Activated CD4-positive, alpha-beta memory T cell treated with anti-CD3 and anti-CD28 coated beads, Interleukin-2, amount 10 ng/mL, durations not matched to agents 7 days and 5 days (primary cell): ENCODE measurements around the gene ARID1B. TPM values are rescaled to one million over a fixed set of nuclear protein-coding genes. Genes with fewer than 3 reads are reported as not detected.

Experiments used
- CTCF ChIA-PET: fragments of 350-600 bp; sonication (Branson Sonifier 250); formaldehyde crosslinking; loops from one replicate; lab custom pipeline; 2021; ENCODE audit warnings: antibody characterized with exemption, inconsistent platforms; lab: Charles Lee
- POLR2A ChIA-PET: fragments of 350-600 bp; sonication (Branson Sonifier 250); formaldehyde crosslinking; loops from one replicate; lab custom pipeline; 2021; ENCODE audit warnings: antibody characterized with exemption; lab: Charles Lee
- DNase-seq: peaks from one replicate; pipeline ENCODE4 v3.0.0-alpha.2; 2020
- H3K27ac Mint-ChIP-seq: one replicate; pipeline ENCODE4 v1.8.0; 2021; ENCODE audit warnings: mild to moderate bottlenecking, mixed read lengths
- H3K27me3 Mint-ChIP-seq: one replicate; pipeline ENCODE4 v1.8.0; 2021; ENCODE audit warnings: mixed read lengths
- H3K36me3 Mint-ChIP-seq: one replicate; pipeline ENCODE4 v1.8.0; 2021; ENCODE audit warnings: low read depth, mixed read lengths
- H3K4me1 Mint-ChIP-seq: one replicate; pipeline ENCODE4 v1.8.0; 2021; ENCODE audit warnings: mixed read lengths
- H3K4me3 Mint-ChIP-seq: one replicate; pipeline ENCODE4 v1.8.0; 2021; ENCODE audit warnings: mild to moderate bottlenecking, mixed read lengths
- H3K9me3 Mint-ChIP-seq: one replicate; pipeline ENCODE4 v1.8.0; 2021; ENCODE audit warnings: mixed read lengths
- total RNA-seq, 2 experiments: library from RNA; stranded (reverse); gene quantifications; one replicate each; pipeline ENCODE4 v1.2.3, GENCODE V29; 2021

The ARID1B gene
- total RNA-seq, 2 experiments from 2014 or later, result 63.4 to 65.5 TPM

DNA sequence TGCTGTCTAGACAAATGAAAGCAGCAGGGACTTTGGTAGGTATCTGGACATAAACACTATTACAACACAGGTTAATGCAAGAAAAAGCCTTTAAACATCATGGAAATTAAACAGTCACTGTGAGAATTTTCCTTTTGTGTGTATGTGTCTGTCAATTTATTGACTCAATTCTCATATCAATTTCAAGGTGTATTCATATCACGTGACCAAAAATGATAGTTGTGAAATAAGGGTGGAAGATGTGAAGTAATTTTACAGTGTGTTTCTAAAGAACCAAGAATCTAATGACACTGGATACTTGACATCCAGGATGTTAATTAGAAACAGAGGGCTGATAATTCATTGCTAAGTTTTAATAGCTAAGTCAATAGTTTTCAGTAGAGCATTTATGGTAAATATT, 302.1 kb downstream of the ARID1B start:
- ChIA-PET CTCF (no interaction called here), POLR2A (no interaction called here)
- Mint-ChIP-seq H3K27me3 (no peaks in the 10 kb centered on the region), H3K4me1 (peaks cover 32% of the 10 kb centered on the region), H3K9me3 (no peaks in the 10 kb centered on the region), H3K4me3 (no peak overlapping the region), H3K36me3 (peaks cover 11% of the 10 kb centered on the region), H3K27ac (no peak overlapping the region)
- no peak for DNase-seq

DNA sequence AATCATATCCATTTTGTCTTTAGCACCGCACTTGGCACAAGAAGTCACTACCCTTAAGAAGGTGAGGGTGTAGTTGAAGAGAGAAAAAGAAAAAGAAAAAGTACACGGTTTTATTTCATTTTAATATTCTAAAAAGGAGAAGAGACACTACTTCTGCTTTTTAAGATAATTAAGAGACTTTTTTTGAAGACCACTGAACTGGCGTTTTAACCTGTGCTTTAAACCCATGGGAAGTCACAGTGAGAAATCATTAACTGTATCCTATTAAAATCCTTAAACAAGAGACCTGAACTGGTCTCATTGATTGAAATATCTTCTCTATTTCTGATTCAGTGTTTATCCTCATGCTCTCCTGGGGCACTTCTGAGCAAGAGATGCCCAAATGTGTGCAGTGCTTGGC, 302.6 kb downstream of the ARID1B start:
- H3K36me3 Mint-ChIP-seq, result peaks cover 11% of the 10 kb centered on the region
- ChIA-PET POLR2A (no interaction called here), CTCF (no interaction called here)
- peaks cover 29% of the 10 kb centered on the region for H3K4me1 Mint-ChIP-seq
- no peak for DNase-seq
- no peaks in the 10 kb centered on the region for H3K9me3 Mint-ChIP-seq
- H3K4me3 Mint-ChIP-seq, result no peak overlapping the region
- H3K27me3 Mint-ChIP-seq, result no peaks in the 10 kb centered on the region
- no peak overlapping the region for H3K27ac Mint-ChIP-seq

DNA sequence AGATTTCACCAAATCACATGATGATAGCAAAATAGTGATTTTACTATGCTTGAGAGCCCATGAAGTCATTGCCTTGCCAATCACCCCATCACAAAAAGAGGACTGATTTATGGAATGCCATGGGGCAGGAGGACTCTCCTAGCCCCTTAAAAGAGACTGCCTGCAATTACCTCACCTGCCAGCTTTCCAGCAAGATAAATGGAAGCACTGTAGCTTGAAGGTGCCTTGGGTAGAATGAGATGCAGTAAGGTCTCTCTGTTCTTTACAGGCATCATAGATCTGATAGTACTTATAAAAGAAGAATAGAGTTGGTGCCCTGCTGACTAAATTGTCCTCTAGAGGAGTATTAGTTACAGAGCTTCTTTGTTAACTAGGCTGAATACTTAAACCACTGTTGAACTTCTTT, 303.8 kb downstream of the ARID1B start:
- ChIA-PET CTCF (interaction anchor here (1.2 kb wide), 1 partner anchor 19 kb away, joined by 3 read pairs; no protein-coding TSS in a partner anchor), POLR2A (interaction anchor here (0.8 kb wide), 1 partner anchor 91 kb away, joined by 3 read pairs; no protein-coding TSS in a partner anchor)
- Mint-ChIP-seq H3K36me3 (peaks cover 11% of the 10 kb centered on the region), H3K4me1 (peaks cover 18% of the 10 kb centered on the region), H3K9me3 (no peaks in the 10 kb centered on the region), H3K27me3 (no peaks in the 10 kb centered on the region), H3K27ac (no peak overlapping the region), H3K4me3 (no peak overlapping the region)
- DNase-seq, result no peak

DNA sequence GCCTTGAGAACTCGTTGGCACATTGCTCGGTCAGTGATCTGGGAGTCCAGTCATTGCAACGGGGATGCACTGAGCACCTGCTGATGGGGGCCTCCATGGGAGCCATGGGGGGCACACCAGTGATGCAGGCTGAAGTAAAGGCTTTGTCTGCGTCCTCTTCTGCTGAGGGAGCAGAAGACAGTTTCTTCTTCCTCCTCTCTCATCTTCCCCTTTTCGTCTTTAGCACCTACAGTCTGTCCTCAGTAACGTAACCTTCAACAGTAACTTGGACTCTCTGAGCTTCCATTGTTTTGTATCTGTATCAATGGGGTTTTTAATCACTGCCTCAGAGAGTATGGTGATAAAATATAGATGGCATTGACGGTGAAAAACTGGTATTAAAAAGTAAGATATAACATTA, 306.2 kb downstream of the ARID1B start:
- peaks cover 9% of the 10 kb centered on the region for H3K4me1 Mint-ChIP-seq
- peaks cover 15% of the 10 kb centered on the region for H3K36me3 Mint-ChIP-seq
- ChIA-PET CTCF (no interaction called here), POLR2A (no interaction called here)
- DNase-seq, result no peak
- no peak overlapping the region for H3K27ac Mint-ChIP-seq
- no peak overlapping the region for H3K4me3 Mint-ChIP-seq
- no peaks in the 10 kb centered on the region for H3K9me3 Mint-ChIP-seq
- no peaks in the 10 kb centered on the region for H3K27me3 Mint-ChIP-seq

DNA sequence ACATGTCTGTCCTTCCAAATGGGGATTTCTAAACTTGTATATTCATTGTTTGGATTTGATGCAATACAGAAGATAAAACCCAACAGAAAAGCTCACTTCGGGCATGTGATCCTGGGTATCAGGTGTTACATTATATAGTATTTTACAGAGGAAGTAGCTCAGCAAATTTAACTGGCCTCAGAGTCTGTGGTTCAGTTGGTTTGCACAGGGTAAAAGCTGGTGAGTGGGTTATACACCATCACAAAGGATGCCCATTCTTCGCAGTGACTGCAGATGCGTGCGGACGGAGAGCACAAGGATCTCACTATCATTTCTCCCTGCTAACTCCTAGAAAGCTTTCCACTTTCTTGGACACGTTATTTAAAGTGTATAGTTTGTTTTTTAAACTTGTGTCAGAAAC, 309.5 kb downstream of the ARID1B start:
- no peaks in the 10 kb centered on the region for H3K27me3 Mint-ChIP-seq
- no peak overlapping the region for H3K27ac Mint-ChIP-seq
- ChIA-PET CTCF (interaction anchor here (1.1 to 1.2 kb wide), 2 partner anchors 17 to 32 kb away, joined by 3 to 4 read pairs; no protein-coding TSS in a partner anchor), POLR2A (interaction anchor here (1.1 to 1.4 kb wide), 3 partner anchors 12 to 97 kb away, joined by 3 to 4 read pairs (median 3); no protein-coding TSS in a partner anchor)
- H3K9me3 Mint-ChIP-seq, result no peaks in the 10 kb centered on the region
- peaks cover 25% of the 10 kb centered on the region for H3K36me3 Mint-ChIP-seq
- H3K4me3 Mint-ChIP-seq, result no peak overlapping the region
- no peak for DNase-seq
- peaks cover 9% of the 10 kb centered on the region for H3K4me1 Mint-ChIP-seq

DNA sequence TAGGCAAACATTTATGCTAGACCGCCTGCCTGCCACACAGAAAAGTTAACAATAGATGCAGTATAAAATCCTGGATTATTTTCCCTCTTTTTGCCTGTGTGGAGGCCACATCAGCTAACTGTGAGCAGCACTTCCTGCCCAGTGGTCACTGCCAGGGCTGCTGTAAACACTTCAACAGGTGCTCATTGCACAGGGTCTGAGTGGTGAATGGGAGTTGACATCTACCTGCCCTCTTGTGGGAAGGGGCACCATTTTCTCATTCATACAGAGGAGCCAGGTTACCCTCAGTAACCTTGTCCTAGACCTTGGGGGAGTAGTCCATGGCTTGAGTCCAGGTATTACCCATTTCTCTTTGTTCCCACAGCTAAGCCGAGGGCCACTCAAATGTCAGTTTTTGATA, 310.8 kb downstream of the ARID1B start:
- peaks cover 25% of the 10 kb centered on the region for H3K36me3 Mint-ChIP-seq
- no peak for DNase-seq
- H3K27ac Mint-ChIP-seq, result no peak overlapping the region
- ChIA-PET POLR2A (no interaction called here), CTCF (interaction anchor here (0.7 to 1.6 kb wide), 2 partner anchors 20 to 316 kb away, joined by 4 read pairs; no protein-coding TSS in a partner anchor)
- peaks cover 9% of the 10 kb centered on the region for H3K4me1 Mint-ChIP-seq
- H3K9me3 Mint-ChIP-seq, result no peaks in the 10 kb centered on the region
- H3K4me3 Mint-ChIP-seq, result no peak overlapping the region
- no peaks in the 10 kb centered on the region for H3K27me3 Mint-ChIP-seq

DNA sequence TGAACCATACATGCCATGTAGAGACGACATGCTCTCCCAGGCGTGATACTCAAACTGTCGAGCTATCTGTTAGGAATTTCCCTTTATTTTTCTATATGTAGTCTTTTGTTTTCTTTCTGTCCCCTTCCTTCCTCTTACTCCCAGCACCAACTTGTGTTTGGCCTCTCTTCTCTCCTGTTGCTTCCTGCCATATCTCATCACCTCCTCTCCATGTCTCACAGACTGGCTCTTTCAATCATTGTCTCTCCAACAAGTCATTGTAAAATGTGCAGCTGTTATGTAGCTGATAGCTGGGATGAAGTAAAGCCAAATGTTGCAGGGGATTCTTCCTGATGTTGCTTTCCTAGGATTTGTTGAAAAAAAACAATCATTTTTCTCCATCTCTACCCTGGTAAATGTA, 311.7 kb downstream of the ARID1B start:
- peaks cover 31% of the 10 kb centered on the region for H3K36me3 Mint-ChIP-seq
- DNase-seq, result no peak
- ChIA-PET POLR2A (interaction anchor here (1.0 kb wide), 1 partner anchor 10 kb away, joined by 3 read pairs; no protein-coding TSS in a partner anchor), CTCF (interaction anchor here (1.6 to 2.2 kb wide), 2 partner anchors 11 to 20 kb away, joined by 4 to 8 read pairs; no protein-coding TSS in a partner anchor)
- no peak overlapping the region for H3K27ac Mint-ChIP-seq
- peaks cover 11% of the 10 kb centered on the region for H3K4me1 Mint-ChIP-seq
- H3K9me3 Mint-ChIP-seq, result no peaks in the 10 kb centered on the region
- H3K27me3 Mint-ChIP-seq, result no peaks in the 10 kb centered on the region
- no peak overlapping the region for H3K4me3 Mint-ChIP-seq

DNA sequence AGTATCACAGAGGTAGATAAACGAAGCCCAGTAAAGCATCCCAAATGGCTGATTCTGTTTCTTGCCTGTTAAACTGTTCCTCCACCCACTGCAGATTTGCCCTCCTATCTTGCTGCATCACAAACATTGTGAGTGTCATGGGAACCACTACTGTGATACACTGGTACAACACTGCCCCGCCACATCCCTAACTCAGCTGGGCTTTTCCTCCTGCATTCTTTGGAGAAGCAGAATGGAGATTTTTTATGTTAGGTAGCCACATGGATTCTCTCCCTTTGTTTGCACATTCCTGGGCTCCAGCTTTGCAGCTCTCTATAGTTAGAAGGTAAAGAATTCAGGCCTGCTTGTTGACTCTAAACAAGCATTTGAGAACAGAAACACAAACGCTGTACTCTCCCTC, 312.1 kb downstream of the ARID1B start:
- Mint-ChIP-seq H3K4me1 (peaks cover 14% of the 10 kb centered on the region), H3K27me3 (no peaks in the 10 kb centered on the region), H3K36me3 (peaks cover 34% of the 10 kb centered on the region), H3K9me3 (no peaks in the 10 kb centered on the region), H3K27ac (no peak overlapping the region), H3K4me3 (no peak overlapping the region)
- CTCF ChIA-PET, result interaction anchor here (2.2 kb wide), 1 partner anchor 11 kb away, joined by 8 read pairs; no protein-coding TSS in a partner anchor
- no peak for DNase-seq
- POLR2A ChIA-PET, result interaction anchor here (1.0 kb wide), 1 partner anchor 10 kb away, joined by 3 read pairs; no protein-coding TSS in a partner anchor

DNA sequence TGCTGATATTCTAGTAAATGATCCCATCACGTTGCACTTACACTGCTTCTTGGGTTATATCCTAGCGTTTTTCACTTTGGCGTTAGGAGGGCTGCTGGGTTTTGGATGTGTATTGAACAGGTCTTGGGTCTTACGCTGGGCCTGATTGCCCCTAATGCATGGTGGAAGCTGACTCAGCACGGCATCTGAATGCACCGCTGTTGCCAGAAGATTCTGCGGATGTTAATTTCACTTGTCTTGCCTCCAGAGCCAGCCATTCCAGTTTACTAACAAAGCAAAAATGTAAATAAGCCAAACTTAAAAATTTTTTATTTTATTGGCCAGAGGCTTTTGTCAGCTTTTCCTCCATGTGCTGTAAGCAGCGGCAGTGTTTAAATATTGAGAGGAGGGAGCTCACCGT, 312.7 kb downstream of the ARID1B start:
- H3K36me3 Mint-ChIP-seq, result peaks cover 33% of the 10 kb centered on the region
- DNase-seq, result no peak
- no peaks in the 10 kb centered on the region for H3K27me3 Mint-ChIP-seq
- H3K27ac Mint-ChIP-seq, result no peak overlapping the region
- ChIA-PET POLR2A (interaction anchor here (1.1 kb wide), 1 partner anchor 21 kb away, joined by 3 read pairs; no protein-coding TSS in a partner anchor), CTCF (interaction anchor here (2.2 kb wide), 1 partner anchor 10 kb away, joined by 8 read pairs; no protein-coding TSS in a partner anchor)
- H3K4me3 Mint-ChIP-seq, result no peak overlapping the region
- H3K9me3 Mint-ChIP-seq, result no peaks in the 10 kb centered on the region
- H3K4me1 Mint-ChIP-seq, result peaks cover 14% of the 10 kb centered on the region

DNA sequence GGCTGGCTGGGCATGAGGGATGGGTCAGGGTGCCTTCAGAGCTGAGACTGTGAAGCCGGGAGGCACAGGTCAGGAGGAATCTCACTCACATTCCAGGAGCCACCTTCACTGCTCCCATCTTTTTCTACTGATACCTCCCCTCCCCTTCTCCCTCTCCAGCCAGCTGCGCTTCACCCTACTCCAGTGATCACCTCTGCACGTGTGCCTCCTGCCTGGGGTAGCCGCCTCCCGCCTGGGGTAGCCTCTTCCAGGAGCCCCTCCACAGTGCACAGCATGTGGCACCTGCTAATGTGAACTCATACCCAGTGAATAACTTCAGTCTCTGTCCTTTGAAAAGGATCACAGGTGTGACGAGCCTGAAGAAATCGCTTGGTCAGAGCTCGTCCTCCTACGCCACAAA, 313.6 kb downstream of the ARID1B start:
- H3K9me3 Mint-ChIP-seq, result no peaks in the 10 kb centered on the region
- ChIA-PET POLR2A (interaction anchor here (1.1 kb wide), 1 partner anchor 22 kb away, joined by 3 read pairs; no protein-coding TSS in a partner anchor), CTCF (interaction anchor here (2.2 kb wide), 1 partner anchor 9 kb away, joined by 8 read pairs; no protein-coding TSS in a partner anchor)
- no peak overlapping the region for H3K4me3 Mint-ChIP-seq
- no peak for DNase-seq
- peaks cover 14% of the 10 kb centered on the region for H3K4me1 Mint-ChIP-seq
- H3K27me3 Mint-ChIP-seq, result no peaks in the 10 kb centered on the region
- H3K36me3 Mint-ChIP-seq, result peaks cover 27% of the 10 kb centered on the region
- no peak overlapping the region for H3K27ac Mint-ChIP-seq

DNA sequence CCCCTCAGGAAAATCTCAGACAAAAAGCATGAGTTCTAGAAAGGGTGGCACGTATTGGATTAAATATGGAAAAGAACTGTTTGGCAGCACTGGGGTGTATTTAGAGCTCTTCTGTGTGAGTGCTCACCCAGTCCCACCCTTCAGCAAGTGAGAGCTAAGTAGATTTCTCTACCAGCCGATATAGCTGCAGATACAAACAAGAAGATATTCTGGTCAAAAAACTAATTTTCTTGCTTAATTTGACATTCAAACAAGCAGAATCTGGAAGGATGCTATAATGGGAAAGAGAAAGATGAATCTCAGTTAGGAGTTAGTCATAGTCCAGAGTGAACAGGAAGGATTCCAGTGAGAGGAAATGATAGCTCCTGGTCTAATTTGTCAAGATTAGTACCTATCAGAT, 314.1 kb downstream of the ARID1B start:
- Mint-ChIP-seq H3K4me1 (peaks cover 14% of the 10 kb centered on the region), H3K36me3 (peaks cover 27% of the 10 kb centered on the region), H3K4me3 (no peak overlapping the region), H3K27ac (no peak overlapping the region), H3K9me3 (no peaks in the 10 kb centered on the region), H3K27me3 (no peaks in the 10 kb centered on the region)
- ChIA-PET CTCF (interaction anchor here (2.2 kb wide), 1 partner anchor 9 kb away, joined by 8 read pairs; no protein-coding TSS in a partner anchor), POLR2A (interaction anchor here (1.1 kb wide), 1 partner anchor 22 kb away, joined by 3 read pairs; no protein-coding TSS in a partner anchor)
- DNase-seq, result no peak

DNA sequence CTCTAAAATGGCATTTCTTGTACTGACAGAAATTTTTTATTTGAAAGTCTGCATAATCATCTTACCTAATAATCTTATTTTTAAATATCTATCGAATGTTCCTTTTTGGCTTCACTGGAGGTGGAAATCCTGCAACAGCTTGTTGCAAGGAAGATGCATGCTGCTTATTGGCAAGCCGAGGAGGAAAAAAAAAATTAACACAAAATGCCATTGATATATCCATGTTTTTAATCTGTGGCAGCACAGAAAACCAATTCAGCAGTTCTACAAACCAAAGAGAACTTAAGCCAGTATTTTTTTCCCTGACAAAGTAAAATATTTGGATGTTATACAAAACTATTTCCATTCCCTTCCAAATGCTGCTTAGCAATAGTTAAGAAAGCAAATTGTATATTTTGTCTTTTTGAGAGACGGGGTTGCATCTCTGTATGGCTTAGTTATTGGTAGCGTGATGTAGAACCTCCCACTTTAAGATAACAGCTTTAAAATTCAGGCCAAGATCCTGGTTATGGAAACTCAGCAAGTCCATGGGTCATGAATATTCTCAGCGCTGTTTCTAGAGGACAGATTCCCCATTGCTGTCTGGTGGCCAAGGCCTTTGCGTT, 314.8 kb downstream of the ARID1B start:
- peaks cover 27% of the 10 kb centered on the region for H3K36me3 Mint-ChIP-seq
- H3K27ac Mint-ChIP-seq, result no peak overlapping the region
- POLR2A ChIA-PET, result no interaction called here
- DNase-seq, result no peak
- peaks cover 13% of the 10 kb centered on the region for H3K4me1 Mint-ChIP-seq
- no peaks in the 10 kb centered on the region for H3K27me3 Mint-ChIP-seq
- H3K4me3 Mint-ChIP-seq, result no peak overlapping the region
- no peaks in the 10 kb centered on the region for H3K9me3 Mint-ChIP-seq
- CTCF ChIA-PET, result no interaction called here

DNA sequence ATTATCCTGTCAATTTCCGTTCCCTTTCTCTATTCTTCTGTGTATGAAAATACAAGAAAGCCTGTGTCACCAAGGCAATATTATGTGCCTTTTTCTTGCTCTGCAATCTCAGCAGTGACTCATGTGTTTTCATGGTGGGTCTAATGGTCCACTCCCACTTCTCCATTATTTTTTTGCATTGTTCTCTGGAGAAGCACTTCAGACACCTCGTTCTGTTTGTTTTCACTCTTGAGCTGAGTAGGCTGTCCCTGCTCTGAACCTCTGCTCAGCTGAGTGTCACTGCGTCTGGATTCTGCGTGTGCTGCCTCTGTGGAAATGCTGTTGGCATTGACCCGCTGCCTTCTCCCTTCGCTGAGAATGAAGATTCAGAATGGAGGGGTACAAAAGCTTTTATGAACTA, 315.6 kb downstream of the ARID1B start:
- ChIA-PET POLR2A (no interaction called here), CTCF (no interaction called here)
- peaks cover 24% of the 10 kb centered on the region for H3K36me3 Mint-ChIP-seq
- peaks cover 16% of the 10 kb centered on the region for H3K4me1 Mint-ChIP-seq
- no peaks in the 10 kb centered on the region for H3K27me3 Mint-ChIP-seq
- no peak overlapping the region for H3K27ac Mint-ChIP-seq
- no peaks in the 10 kb centered on the region for H3K9me3 Mint-ChIP-seq
- no peak overlapping the region for H3K4me3 Mint-ChIP-seq
- no peak for DNase-seq
